GM21390 (cell line): ENCODE results near the gene EFL1.

Experiments used
- ATAC-seq: cut with Tn5 transposase; IDR thresholded peaks from one replicate; pipeline ENCODE4 v1.9.1; 2021; ENCODE audit not compliant: unreplicated experiment

EFL1 gene

GRCh38 chr15:82168296-82168695, 94.2 kb downstream of the EFL1 start:
- ATAC-seq, result no peak

GRCh38 chr15:82165948-82166376, 96.6 kb downstream of the EFL1 start:
- ATAC-seq, result no peak

DNA sequence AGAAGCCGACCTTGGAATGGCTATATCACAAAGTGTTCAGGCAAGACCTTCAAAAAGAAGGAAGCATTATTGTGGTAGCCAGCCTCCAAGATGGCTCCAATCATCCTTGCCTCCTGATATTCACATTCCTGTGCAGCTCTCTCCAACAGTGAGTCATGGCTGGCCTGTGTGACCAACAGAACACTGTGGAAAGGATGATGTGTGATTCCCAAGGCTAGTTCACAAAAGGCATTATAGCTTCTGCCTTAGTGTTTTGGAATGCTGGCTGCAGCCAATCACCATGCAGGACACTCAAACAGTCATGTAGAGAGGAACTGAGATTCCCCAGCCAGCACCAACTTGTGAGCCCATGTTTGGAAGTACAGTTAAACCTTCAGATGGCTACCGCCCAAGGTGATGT, 102.6 kb downstream of the EFL1 start:
- no peak for ATAC-seq

DNA sequence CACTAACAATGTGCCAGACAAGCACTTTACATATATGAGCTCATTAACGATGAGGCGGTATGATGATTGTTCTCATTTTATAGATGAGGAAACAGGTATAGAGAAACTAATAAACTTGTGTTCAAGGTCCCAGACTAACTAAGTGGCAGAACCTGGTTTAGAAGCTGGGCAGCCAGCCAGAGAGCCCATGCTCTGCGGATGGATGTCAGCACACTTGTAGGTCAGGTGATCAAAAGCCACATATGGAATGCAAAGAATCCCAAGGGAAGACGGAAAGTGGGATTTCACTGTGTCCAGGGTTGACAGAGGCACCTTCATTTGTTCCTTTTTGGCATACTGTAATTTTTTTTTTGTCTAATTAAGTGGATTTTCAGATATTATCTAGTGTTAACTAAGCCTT, 103.7 kb downstream of the EFL1 start:
- ATAC-seq, result no peak

- ATAC-seq, result no peak
Observed at GRCh38 chr15:82150645-82151044, 111.9 kb downstream of the EFL1 start.

DNA sequence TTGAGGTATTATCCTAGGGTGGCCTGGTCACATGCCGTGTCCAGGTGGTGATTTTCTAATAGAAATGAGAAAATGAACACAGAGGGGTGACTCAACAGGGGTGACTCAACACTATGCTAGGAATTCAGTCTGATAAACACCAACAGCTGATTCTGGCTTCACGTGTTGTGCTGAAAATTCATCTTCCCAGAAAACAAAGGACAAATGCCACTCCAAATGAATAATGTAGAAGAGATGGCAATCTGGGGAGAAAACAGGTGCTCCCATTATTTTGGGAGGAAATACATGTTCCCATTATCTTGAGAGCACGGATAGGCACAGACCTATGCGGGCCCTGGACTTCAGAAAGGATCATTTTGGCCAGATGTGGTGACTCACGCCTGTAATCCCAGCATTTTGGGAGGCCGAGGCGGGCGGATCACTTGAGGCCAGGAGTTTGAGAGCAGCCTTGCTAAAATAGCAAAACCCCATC, 115.5 kb downstream of the EFL1 start:
- ATAC-seq, result no peak

- no peak for ATAC-seq
Observed at GRCh38 chr15:82146576-82146975, 116.0 kb downstream of the EFL1 start.

DNA sequence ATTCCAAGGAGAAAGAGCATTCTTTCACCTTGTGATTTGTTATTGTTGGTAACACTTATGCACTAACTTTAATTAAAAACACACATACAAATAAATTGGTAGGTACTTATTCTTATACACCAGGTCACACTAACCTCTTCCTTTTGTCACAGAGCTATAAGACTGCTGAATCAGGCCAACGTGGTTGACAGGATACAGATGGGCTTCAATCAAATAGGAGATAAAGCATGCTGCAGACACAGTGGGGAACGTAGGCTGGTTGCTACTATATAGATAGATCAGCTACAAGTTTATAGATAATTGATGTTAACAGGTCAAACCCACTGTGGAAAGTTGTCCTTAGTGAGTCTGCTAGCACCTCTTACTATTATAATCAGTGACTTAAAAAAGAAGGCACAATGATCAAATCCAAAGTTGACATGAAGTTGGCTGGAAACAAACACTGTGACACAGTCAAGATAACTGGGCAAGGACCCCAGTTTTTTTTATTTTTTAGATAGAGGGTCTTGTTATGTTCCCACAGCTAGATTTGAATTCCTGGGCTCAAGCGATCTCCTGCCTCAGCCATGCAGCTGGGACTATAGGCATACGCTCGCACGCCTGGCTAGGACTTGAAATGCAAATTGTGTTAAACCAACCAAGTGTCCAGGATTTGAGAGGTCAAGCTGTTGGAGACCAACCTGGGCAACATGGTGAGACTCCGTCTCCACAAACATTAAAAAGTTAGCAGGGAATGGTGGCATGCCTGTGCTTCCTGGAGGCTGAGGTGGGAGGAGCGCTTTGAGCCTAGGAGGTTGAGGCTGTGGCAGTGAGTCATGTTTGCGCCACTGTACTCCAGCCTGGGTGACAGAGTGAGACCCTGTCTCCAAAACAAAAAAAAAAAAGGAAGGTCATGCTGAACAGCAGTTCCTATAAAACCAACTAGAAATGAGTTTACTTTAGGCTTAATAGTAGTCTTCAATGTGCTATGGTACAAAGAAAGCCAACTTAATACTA, 118.8 kb downstream of the EFL1 start:
- no peak for ATAC-seq

DNA sequence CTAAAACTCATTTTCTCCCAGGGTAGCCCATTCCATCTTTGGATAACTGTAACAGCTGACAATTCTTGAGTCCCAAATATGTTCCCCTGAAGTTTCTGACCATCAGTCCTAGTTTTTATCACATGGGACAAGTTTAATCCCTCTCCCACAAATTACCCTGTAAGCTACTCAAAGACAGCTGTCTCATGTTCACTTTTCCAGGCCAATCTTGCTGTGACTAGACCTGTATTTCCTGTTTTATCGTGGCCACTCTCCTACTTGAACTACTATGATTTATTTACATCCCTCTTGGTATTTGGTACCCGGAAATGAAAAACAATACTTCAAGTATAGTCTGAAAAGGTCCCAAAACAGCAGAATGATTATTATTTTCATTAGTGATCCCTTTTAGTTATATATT, 121.6 kb downstream of the EFL1 start:
- no peak for ATAC-seq

GRCh38 chr15:82139823-82140268, 122.7 kb downstream of the EFL1 start:
- no peak for ATAC-seq

GRCh38 chr15:82138306-82138705, 124.2 kb downstream of the EFL1 start:
- no peak for ATAC-seq

GRCh38 chr15:82137261-82137660, 125.3 kb downstream of the EFL1 start:
- ATAC-seq, result no peak

DNA sequence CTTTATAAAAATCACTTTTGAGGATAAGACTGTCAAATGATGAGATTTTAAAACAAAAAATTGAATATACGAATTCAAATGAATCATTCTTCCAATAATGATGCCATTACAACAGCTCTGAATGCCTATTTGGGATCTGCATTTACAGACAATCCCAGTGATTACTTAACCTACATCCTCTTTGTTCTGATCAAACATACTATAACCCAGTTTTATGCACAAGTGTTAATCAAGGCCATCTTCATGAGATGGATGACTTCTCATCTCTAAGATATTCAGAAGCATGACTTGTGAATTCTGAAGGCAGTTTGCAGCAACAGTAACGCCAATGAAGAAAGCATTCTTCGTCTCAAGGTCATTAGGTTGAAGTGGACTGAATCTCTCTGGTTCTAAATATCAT, 126.4 kb downstream of the EFL1 start:
- no peak for ATAC-seq

- no peak for ATAC-seq
Observed at GRCh38 chr15:82135638-82136037, 126.9 kb downstream of the EFL1 start.

DNA sequence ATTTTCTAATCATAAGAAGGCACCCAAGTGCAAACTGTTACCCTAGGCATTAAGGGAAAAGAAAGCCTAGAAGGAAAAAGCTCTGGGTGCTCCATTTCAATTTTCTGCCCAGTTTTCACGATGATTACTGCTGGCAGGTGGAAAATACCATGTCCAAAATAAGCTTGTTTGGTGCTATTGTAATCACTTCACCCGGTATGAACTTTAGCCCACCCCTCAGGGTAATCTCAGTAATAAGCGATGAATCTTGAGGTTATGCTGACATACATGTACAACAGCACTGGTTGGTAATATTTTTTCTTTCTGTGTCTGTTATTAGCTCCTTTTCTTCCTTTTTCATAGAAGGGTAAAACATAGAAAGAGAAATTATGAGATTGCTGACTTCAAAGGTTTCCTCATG, 128.1 kb downstream of the EFL1 start:
- no peak for ATAC-seq

- ATAC-seq, result no peak
Observed at GRCh38 chr15:82133251-82133650, 129.3 kb downstream of the EFL1 start.

DNA sequence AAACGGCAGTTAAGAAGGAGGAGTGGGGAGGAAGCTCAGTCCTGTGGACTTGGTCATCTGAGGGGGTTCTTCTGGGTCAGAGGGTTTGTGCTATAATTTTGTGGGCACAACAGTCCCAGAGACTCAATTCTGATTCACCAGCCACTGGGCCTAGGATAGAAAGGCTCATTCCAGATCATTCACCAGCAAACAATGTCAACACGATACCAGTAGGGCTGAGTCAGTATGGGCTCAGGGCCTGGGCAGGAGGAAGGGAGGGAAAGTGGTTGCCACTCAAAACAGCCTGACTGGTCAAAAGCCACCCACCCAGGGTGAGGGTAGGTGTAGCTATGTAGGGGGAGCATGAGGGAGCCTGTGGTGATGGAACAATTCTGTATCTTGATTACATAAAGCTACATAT, 129.8 kb downstream of the EFL1 start:
- ATAC-seq, result no peak

DNA sequence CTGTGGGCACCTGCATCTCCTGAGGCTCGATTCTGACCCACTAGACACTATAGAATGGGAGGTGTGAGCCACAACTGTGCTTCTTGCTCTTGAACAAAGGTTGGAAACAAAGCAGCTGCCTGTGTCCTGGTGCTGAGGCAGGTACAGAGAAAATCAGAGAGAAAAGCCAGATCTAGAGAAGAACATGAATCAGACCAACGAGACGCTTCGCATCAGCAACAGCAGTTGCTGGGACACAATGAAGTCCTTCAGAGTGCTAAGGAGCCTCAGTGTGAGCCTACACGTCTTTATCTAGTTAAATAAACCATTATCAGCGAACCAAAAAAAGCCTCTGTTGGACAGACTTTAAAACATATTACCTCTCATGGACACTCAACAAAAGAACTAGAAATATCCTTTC, 130.4 kb downstream of the EFL1 start:
- ATAC-seq, result no peak

GRCh38 chr15:82130248-82130647, 132.3 kb downstream of the EFL1 start:
- no peak for ATAC-seq

DNA sequence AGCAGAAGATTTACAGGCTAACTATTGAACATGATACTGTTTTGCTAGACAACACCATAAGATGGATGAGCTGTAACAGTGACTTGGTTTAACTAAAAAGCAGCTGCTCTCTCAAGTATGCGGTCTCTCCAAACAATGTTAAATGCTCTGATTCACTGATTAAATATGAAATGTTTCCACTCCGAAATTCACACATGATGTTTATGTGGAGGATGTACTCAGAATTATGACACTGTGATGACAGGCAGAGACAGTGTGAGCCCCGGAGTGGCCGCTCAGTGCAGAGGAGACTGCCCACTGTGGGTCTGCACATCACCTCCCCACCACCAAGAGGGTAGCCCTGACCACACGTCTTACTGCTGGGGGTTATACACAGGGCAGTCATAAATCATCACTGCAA, 132.8 kb downstream of the EFL1 start:
- no peak for ATAC-seq

- ATAC-seq, result no peak
Observed at GRCh38 chr15:82129149-82129692, 133.3 kb downstream of the EFL1 start.
